NCI-H748 (cell line): ENCODE data around the gene ZBTB7A.

Source experiments
- DNase-seq: peaks from one replicate; lab custom pipeline; 2025; ENCODE audit not compliant: unreplicated experiment; lab: John Stamatoyannopoulos, UW

Gene ZBTB7A

DNA sequence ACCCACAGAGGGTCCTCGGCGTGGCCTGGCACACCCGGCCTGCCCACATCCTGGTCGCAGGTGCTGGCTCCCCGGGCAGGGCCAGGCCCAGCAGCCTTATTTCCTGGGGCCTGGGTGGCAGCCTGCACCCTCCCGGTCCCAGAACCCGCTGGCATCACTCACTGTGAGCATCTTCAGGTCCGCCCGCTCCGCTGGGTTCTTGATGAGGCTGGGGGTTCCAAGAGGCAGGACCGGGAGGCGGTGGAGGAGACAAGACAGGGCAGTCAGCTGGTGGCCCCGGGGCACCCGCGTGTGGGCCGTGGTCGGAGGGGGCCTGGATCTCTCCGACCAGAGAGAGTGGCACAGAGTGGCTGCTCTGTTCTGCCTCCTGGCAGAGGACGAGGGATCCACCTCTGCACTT lies 27.6 kb upstream of the ZBTB7A start:
- DNase-seq, result no peak

DNA sequence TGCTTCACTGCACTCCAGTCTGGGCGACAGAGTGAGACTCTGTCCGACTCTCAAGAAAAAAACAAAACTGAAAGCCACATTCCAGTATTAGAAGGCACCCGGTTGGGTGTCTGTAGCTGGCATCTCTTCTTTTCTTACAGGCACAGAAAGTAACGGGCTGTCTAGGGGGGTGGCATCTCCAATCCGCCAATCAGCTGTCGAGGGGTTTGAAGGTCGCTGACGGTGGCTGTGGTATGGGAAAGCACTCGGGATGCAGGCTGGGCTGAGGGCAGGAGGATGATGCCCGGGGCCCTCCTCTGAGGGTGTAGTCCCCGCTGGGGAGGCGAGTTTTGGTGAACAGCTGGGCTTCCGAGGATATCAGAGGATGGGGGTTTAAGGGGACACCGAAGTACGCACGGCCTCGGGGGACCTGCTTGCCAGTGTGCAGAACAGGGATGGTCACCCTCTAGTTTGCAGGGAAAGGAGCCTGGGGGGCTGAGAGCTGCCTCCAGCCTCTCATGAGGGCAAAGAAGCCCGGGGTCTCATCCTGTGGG lies 27.0 kb upstream of the ZBTB7A start:
- DNase-seq, result no peak

DNA sequence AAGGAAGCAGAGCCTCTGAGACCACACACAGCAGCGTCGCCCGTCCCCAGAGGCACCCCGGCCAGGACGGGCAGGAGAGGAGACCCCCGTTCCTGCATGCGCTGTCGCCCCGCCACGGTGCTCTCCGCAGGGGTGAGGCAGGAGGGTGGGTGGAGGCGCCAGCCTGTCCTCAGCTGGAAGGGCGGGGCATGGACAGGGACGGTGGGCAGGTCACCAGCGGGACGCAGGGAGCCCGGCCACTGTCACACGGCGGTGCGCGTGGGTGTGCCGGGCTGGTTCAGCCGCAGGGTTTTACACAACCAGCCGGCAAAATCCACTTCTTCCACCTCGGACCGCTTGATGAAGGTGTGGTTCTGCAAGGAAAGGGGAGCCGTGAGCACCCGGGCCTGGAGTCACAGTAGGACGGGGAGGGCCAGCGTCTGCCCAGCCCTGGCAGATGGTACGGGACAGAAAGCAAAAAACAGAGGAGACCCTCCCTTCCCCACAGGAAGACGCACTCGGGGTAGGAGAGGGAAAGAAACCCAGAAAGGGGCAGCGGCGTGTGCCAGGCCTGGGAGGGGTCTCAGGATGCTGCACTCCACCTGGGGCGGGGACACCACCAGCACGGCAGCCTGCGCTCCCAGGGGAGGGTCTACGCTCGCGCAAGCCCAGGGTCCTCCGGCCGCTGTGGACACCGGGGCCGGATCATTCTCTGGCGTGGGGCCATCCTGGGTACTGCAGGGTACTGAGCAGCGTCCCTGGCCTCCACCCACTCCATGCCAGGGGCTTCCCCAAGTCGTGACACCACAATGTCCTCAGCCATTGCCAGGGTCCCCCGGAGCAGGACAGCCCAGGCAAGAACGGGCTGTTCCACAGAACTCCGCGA lies 23.9 kb upstream of the ZBTB7A start:
- DNase-seq, result no peak

DNA sequence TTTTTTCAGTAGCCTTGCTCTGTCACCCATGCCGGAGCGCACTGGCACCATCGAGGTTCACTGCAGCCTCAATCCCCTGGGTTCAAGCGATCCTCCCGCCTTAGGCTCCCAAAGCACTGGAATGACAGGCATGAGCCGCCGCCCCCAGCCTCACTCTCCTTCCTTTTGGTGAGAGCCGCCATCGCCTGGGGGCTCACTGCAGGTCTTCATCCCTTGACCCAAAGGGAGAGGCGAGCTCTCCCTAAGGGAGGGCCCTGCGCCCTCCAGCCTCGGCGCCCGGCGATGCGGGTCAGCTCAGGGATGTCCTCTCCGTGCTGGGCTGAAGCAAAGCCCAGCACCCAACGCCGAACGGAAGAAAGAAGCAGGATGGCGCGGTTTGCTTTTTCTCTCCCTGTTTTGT lies 23.2 kb upstream of the ZBTB7A start:
- DNase-seq, result no peak

DNA sequence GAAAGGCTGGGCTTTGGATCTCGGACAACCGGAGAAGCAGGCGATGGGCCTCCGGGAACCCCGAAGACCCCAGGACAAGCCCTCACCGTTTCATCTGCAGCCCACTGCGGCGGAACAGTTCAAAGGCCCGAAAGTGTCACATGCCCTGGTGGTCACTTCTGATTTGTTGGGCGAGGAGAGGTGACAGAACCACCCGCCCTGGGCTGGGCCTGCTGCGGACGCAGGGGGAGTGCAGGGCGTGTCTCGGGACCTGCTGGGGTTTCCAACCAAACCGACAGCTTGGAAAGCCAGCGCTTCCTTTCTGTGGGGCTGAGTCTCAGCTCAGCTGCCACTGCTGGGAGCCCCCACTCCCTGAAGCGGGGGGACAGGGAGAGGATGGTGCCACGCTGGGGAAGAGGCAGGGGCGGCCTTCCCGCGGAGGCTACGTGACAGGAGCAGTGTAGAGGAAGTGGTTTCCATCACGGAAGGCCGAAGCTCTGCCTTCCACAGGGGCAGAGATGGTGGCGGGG lies 22.8 kb upstream of the ZBTB7A start:
- DNase-seq, result no peak

DNA sequence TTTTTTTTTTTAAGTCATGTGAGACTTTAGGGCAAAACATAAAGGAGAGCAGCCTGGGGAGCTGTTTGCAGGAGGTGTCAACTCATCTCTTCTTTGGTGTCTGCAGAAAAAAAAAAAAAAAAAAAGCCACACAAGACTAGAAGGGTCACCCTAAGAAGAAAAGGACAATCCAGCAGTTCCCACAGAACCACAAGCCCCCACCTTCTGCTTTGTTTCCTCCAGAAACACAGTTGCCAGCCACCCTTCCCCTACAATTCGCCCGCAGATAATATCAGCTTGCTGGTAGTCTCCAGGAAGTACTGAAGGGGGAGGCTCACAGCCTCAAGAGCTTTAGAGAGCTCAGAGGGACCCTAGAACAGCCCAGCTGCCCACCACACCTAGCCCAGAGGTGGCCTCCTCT lies 22.3 kb upstream of the ZBTB7A start:
- no peak for DNase-seq

DNA sequence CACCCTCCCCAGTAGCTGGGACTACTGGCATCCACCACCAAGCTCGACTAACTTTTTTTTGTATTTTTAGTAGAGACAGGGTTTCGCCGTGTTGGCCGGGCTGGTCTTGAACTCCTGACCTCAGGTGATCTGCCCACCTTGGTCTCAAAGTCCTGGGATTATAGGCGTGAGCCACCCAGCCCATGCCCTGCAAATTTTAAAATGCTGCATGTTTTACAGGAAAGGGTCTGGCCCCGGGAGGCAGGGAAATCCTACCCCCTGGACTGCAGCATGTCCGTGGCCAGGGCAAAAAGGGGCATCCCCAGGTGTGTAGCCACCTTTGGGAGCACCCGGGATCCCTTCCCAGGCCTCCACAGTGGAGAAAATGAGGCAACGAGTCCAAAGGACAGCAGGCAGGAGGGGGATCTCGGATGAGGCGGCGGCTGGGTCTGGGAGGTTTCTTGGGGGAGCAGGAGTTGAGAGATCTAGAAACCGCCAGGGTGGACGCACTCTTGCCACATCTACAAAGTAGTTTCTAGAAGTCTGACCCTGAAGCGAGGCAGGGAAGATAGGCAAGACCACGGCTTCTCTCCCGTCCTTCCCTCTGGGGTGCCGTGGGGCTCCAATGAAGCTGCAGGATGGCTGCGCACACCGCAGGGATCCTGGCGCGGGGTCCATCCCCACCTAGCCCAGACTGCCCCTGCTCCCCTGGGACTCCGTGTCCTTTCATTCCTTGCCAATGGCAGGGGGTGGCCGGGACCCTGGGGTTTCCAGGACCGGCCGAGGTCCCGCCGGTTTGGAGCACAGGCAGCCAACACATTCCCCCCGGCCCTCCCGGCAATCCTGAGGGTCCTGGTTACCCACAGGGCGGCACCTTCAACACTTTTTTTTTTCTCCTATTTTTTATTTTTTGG lies 21.3 kb upstream of the ZBTB7A start:
- no peak for DNase-seq

DNA sequence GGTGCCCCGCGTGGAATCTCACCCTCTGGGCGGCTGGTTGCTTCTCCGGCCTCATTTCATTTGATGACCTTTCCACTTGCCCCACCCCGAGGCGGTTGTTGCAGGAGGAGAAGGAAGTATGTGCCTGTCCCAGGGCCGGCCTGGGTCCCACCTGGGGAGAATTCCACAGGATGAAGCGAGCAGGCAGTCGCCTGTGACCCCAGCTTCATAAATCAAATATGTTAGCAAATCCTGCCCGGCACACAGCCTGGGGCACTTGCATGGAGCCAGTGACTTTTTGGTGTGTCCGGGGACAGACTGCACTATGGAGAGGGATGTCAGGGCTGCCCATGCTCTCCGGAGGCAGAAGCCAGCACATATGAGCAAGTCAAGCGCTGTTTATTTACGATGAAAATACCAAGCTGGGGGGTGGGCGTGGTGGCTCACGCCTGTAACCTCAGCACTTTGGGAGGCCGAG lies 19.7 kb upstream of the ZBTB7A start:
- DNase-seq, result no peak

DNA sequence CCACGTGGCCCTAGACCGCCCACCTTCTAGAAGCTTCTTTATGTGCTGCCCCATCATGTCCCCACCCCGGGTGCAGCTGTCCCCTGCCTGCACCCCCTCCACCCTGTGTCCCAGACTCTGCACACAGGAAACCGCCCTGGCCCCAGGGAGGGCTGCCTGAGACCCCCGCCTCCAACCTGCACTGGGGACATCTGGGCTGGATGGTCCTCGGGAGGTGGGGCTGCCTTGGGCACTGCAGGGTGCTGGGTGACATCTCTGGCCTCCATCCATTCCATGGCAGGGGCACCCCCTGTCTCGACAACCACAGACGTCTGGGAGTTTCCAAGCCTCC lies 17.8 kb upstream of the ZBTB7A start:
- DNase-seq, result no peak

DNA sequence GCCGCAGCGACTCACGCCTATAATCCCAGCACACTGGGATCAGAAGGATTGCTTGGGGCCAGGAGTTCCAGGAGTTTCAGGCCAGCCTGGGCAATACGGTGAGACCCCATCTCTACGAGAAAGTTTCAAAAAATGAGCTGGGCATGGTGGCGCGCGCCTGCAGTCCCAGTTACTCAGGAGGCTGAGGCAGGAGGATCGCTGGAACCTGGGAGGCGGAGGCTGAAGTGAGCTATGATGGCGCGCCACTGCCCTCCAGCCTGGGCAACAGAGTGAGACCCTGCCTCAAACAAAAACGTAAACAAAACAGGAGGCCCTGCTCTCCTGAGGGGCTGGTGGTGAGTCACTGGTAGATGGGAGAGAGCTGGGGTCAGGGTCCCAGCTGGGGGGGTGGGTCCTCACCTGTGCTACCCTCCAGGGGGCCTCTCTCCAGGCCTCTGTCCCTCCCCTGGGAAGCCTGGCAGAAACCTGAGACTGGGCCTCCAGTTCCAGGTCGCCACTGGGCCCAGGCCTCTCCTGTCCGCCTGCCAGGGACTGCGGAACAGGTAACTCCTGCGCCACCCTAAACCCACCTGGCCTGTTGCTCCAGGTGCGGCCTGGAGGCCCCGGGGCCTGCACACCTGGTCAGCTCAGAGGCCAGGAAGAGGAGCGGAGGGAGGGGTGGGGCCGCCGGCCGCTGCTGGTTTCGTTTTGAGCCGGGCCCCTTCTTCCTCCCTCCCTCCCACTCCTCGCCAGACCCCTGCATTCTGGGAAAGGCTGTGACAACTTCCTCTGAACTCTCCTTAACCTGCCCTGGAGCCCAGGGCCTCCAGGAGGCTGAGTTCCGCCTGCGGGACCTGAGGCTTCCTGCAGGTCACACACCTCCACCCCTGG lies 17.2 kb upstream of the ZBTB7A start:
- DNase-seq, result no peak

DNA sequence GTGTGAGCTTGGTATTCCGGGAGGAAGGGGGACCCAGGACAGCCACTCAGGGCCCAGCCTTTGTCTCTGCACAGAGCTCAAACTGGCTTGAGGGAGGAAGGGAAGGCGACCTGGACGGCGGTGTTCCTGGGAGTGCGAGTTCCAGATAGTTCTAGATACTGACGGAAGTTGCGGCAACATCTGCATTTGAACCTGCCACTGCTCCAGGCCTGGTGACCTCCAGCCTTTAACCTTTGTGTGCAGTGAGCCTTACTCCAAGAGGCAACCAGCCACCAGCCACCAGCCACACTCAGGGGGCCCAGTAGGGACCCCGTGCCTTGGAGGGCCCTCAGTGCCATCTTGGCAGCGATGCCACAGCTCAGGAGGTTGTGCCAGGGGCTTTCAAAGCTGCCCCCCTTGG lies 15.5 kb upstream of the ZBTB7A start:
- no peak for DNase-seq

DNA sequence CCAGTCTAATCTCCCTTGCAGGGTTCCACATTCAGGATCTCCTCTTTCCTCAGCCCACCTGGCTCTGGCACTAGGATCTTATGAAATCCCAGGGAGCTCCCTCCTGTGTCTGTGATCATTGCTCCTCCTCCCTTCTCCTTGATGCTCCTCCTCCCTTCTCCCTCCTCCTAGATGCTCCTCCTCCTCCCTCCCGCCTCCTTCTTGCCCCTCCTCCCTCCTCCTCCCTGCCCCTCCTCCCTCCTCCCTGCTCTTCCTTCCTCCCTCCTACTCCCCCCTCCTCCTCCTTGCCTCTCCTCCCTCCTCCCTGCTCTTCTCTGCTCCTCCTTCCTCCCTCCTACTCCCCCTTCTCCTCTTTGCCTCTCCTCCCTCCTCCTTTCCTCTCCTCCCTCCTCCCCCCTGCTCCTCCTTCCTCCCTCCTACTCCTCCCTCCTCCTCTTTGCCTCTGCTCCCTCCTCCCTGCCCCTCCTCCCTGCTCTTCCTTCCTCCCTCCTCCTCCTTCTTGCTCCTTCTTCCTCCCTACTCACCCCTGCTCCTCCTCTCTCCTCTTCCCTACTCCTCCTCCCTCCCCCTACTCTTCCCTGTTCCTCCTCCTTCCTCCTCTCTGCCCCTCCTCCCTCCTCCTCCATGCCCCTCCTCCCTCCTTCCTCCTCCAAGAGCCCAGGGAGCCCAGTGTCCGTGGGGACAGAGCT lies 14.9 kb upstream of the ZBTB7A start:
- no peak for DNase-seq

DNA sequence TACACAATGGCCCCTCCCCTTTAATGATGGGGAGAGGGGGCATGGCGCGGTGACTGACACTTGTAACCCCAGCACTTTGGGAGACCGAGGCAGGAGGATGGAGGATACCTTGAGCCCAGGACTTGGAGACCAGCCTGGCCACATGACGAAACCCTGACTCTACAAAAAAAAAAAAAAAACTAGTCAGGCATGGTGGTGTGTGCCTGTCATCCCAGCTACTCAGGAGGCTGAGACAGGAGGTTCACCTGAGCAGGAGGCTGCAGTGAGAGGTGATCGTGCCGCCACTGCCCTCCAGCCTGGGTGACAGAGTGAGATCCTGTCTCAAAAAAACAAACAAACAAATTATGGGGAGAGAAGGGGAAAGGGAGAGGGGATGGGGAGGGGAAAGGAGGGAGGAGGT lies 13.8 kb upstream of the ZBTB7A start:
- no peak for DNase-seq

DNA sequence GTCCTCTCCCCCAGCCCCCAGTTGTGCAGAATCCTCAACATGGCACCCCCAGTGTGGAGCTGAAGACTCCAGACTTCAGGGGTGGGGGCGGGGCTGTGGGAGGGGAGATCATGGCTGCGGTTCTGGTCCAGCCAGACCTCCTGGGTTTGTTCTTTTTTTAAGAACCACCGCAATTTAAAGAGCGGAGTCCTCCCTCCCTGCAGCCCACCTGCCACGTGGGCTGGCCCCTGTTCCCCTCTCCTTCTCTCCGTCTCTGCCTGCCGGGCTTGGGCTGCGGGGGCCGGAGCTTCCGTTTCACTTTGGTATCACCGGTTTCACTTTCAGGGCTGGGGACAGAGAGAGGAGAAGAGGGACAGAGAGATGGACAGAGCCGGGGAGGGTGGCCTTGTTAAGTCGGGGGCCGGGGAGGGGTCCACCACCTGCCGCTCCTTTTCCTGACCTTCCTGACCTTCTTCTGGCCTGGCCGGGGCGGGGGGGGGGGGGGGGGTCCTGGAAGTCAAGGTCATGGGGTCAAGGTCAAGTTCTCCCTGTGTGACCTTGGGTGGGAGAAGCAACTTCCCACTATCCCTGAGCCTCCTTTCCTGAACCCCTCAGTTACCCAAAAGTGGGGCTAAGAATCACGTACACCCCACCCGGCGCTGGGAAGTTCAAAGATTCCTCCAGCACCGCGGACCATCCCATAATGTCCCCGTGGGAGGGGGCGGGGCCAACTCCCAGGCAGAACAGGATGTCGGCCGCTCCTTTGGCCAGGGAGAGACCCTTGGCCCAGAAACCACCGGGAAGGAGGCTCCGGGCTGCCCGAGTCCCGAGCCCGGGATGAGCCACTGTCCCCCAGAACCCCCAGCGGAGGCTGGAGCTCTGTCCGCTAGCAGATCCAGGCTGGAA lies 11.3 kb upstream of the ZBTB7A start:
- no peak for DNase-seq

DNA sequence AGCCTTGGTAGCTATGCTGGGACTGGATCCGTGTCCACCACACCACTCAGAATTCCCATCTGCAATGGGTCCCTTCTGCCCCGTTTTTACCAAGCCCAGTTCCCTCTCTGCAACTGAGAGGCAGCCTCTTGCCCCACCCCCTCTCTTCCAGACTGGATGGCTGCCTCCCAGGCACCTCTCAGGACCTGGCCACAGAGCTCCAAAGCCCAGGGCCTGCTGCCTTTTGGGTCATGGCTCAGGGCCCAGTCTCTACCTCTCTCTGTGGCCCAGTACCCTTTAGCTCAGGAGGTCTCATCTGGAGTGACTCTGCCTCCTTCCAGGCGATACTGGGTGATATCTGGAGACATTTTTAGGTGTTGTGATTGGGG lies 10.3 kb upstream of the ZBTB7A start:
- no peak for DNase-seq

DNA sequence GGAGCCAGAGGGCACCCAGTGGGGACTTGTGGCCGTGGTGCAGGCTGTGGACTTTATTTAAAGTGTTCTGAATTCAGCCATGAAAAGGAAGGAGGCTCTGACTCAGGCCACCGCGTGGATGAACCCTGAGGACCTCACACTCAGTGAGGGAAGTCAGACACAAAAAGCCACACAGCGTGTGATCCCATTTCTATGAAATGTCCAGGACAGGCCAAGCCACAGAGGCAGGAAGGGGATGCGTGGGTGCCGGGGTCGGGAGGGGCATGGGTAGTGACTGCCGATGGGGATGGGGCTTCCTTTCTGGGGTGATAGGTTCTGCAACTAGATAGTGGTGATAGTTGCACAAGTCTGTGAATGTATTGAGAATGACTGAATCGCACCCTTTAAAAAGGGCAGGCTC lies 8.7 kb upstream of the ZBTB7A start:
- DNase-seq, result no peak

DNA sequence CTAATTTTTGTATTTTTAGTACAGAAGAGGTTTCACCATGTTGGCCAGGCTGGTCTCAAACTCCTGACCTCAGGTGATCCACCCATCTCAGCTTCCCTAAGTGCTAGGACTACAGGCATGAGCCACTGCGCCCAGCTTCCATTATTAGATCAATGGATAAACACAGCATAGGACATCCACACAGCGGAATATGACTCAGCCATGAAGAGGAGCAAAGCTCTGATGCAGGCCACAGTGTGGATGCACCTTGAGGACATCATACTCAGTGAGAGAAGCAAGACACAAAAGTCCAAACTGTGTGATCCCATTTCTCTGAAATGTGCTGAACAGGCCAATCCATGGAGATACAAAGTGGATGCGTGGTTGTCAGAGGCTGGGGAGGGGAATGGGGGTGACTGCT lies 4.9 kb upstream of the ZBTB7A start:
- DNase-seq, result no peak

DNA sequence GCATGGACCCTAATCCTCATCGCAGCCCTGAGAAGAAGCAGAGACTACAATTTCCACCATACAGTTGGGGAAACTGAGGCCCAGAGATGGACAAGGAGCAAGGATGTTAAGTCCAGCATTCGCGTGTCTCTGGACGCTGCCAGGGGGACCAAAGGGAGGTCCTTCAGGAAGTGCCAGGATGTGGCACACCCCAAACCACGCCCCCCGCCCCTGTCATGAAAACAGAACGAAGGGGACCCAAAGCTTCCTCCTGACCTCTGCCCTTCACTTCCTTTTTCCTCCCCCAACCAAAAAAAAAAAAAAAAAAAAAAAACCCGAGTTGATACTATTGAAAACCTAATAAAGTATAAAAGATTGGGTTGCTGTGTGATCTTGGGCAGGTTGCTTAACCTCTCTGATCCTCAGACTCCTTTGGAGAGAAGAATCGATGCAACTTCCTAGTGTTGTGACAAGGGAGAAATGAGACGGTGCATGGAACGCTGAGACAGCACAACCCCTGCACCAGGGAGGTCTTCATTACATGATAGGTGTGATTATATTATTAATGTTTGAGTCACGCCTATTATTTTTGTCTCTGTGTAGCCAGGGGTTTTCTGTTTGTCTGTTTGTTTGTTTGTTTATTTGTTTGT lies 2.7 kb upstream of the ZBTB7A start:
- no peak for DNase-seq
